NCI-H226 (cell line): ENCODE results near the gene ETFB.

Experiments
- DNase-seq: peaks from one replicate; pipeline ENCODE4 v3.0.0-alpha.2; 2015

Gene ETFB

GRCh38 chr19:51325161-51325976, 40.8 kb downstream of the ETFB start:
- no peak for DNase-seq

- no peak for DNase-seq
Measured at GRCh38 chr19:51324167-51324481, 42.1 kb downstream of the ETFB start.

DNA sequence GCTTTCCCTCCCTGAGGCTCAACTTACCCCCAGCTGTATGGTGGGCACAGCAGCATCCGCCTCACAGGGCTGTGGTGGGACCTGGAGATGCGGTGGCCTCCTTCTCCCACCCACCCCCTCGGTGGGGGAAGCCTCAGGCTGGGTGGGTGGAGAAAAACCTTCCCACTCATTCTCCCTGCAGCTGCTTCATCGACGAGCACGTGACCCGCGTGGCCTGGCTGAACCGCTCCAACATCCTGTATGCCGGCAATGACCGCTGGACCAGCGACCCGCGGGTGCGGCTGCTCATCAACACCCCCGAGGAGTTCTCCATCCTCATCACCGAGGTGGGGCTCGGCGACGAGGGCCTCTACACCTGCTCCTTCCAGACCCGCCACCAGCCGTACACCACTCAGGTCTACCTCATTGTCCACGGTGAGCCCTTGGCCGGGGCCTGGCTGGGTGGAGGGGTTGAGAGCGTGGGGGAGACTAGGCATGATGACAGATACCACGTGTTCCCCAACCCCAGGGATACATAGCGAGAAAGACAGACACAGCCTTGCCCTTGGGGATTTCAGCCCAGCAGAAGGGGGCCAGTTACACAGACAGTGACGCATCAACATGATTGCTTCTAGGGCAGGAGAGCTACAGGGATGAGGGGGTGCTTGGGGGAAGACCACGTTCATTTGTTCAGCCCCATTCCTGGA, 42.6 kb downstream of the ETFB start:
- DNase-seq: no peak

DNA sequence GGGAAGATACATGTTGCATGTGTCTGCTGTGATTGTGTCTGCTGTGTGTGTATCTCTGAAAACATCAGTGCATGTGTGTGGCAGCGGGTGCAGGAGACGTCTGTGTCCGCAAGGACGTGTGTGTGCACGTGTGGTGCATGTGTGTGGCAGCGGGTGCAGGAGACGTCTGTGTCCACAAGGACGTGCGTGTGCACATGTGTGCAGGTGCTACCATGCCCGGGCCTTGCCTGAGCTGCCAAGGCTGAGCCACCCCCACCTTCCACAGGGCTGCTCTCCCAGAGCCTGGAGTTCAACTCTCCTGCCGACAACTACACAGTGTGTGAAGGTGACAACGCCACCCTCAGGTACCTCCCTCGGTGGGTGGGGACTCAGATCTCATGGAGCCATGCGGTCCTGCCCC, 44.4 kb downstream of the ETFB start:
- no peak for DNase-seq

DNA sequence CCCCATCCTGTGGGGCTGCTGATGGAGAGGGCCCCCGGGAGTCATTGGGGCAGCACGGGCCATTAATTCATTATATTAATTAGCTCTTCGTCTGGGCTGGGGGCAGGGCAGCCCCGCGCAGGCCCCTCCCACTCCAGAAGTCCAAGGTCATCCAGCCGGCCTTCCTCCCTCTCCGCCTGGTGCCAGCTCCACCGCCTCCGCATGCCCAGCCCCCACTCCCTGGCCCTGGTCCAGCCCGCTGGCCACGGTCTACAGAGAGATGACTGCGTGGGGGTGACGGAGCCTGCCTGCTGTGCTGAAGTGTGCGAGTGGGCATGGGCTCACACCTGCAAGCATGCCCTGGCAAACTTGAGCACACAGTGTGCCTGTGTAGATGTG, 45.9 kb downstream of the ETFB start:
- DNase-seq: no peak

DNA sequence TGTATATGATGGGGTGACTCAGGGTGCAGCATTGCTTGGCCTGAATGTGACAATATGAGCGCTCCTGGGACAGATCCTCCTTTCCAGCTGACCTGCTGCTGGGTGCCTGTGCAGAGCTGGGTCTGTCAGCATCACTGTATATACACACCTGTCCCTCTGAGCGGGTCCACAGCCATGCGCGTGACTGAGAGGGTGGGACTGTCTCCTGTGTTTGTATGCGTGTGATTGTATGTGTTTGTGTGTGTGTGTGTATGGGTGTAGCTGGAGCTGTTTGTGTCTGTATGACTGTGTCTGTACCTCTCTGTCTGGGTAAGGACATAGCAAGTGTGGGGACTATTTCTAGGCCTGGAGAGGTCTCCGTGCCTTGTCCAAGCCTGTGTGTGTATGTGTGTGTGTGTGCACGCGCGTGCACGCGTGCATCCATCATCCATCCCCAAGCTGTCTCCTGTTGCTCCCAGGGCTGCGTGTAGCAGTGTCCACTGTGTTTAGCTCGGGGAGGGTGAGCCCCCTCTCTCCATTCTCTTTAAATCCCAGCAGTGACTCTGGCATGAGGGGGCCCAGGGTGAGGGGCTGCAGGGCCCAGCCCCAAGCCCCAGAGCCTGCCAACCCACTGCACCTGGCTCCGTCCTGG, 46.4 kb downstream of the ETFB start:
- no peak for DNase-seq

DNA sequence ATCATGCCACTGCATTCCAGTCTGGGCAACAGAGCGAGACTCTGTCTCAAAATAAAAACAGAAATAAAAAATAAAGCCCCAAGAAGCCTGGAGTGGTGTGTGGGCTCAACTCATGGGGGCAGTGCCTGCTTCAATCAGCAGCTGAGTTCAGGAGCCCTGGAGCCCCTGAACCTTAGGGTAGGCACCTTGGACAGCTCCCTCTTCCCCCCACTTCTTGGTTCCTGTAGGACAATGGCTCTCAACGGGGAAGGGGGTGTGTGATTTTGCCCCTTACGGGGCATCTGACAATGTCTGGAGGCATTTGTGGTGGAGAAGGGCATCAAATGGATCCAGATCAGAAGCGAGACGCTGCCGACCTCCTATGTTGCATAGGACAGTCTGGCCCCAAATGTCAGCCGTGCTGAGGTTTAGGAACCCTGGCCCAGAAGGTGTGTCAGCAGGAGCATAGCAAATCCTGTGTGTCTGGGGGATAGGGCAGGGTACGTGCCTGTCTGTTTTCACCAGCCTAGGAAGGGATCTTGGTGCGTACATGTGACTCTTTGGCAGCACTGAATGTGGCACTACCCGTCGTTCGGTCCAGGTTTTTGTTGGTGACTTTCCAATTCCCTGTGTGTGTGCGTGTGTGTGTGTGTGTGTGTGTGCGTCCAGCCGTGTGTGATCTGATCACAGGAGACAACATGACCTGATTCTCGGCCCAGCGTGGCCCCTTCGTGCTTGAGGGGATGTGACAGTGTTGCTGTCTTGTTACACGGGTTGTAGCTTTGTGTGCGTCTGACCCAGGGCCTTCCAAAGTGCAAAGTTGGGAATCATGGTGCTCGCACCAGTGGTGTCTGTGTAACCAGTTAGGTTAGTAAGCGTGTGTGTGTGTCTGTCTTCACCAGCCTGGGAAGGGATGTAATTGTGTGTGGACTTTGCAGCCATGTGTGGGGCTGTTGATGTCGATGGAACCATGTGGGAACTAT, 47.2 kb downstream of the ETFB start:
- DNase-seq: no peak

GRCh38 chr19:51317968-51318367, 48.2 kb downstream of the ETFB start:
- DNase-seq: no peak

GRCh38 chr19:51317376-51317775, 48.8 kb downstream of the ETFB start:
- DNase-seq: peak; percentile 66

- DNase-seq: no peak
Measured at GRCh38 chr19:51316688-51317087, 49.5 kb downstream of the ETFB start.

- no peak for DNase-seq
Measured at GRCh38 chr19:51311351-51312257, 54.6 kb downstream of the ETFB start, which contains the start of gene IGLON5. TSS of gene IGLON5 (plus strand) at chr19:51311644. CDS start at chr19:51311848, 204 bp downstream.

- no peak for DNase-seq
Measured at GRCh38 chr19:51305479-51305878, 60.7 kb downstream of the ETFB start.

GRCh38 chr19:51301266-51301665, 64.9 kb downstream of the ETFB start:
- no peak for DNase-seq

DNA sequence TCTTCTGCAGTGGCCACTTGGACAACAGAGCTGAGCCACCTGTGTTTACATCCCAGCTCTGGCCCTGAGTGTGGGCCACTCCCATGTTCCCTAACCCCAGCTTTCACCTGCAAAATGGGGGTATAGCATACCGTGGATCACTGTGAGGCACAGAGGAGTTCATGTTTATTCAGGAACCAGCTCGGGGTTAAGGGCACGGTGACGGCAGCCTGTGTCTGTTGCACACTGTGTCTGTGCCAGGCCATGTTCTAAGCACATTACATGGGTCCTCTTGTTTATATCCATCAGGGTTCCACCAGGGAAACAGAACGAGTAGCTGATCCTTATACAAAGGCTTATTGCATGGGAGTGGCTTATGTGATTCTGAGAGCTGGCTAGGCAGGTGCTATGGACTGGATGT, 68.8 kb downstream of the ETFB start:
- DNase-seq: no peak

DNA sequence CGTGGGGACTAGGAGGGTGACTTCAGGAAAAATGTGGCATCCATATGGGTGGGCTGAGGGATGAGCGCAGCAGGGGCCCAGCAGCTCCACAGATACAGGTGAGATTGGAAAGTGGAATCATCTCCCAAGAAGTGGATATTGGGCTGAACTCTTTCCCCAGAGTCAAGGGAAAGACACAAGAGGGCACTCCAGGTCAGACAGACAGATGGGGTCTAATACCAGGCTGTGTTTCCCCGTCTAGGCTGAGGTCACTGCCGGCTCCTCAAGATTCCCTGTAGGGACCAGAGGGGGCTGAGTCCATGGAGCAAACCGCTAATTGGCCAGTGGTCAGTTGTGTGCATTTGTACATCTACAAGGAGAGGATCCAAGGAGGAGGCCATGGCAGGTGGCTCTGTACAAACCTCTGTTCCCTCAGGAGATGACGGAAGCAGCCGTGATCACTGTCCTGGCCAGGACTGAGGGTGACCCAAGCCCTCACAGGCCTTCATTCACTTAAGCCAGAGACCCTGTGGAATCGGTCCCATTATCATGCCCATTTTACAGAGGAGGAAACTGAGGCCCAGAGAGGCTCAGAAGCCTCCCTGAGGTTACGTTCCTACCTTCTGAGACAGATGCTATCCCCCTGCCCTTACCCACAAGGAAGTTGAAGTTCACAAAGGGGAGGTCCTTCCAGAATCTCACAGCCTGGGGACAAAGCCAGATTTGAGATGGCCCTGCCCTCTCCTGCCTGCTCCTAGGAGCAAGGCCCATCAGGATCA, 69.7 kb downstream of the ETFB start:
- DNase-seq: no peak

DNA sequence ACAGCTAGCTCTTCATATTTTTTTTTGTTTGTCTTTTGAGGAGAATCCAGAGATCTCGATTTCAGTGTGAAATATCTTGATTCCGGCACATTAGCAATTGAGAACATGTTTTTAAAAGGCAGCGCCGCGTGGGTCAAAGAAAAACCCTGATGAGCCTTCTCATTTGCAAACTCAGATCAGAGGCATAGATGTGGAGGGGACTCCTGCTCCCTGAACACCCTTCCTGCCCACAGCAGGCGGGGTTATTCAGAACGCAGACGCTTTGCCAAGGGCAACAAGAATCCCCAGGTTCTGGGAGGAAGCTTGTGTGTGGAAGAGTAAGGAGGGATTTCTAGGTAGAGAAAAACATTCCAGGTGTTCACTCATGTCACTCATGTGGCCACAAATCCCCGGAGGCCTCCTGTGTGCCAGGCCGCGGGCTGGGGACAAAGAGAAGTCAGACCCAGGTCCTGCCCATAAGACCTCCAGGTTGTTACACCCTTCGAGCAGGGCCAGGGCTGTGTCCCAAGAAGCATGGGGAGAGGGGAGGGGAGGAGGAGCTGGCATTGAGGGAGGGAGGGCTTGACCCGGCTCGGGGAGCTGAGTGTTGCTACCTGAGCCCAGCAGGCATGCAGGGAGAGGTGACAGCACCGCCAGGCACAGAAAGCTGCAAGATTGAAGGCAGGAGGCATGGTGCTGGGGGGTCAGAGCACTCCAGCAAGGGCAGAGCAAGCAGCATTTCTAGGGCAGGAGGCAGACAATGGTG, 70.6 kb downstream of the ETFB start:
- no peak for DNase-seq
